Suppressor macrophage (primary cell): ENCODE results near the gene CD109.

Source experiments
- DNase-seq, 4 experiments: peaks; one replicate each; pipeline ENCODE4 v3.0.0-alpha.2; 2020 to 2022

The CD109 gene

DNA sequence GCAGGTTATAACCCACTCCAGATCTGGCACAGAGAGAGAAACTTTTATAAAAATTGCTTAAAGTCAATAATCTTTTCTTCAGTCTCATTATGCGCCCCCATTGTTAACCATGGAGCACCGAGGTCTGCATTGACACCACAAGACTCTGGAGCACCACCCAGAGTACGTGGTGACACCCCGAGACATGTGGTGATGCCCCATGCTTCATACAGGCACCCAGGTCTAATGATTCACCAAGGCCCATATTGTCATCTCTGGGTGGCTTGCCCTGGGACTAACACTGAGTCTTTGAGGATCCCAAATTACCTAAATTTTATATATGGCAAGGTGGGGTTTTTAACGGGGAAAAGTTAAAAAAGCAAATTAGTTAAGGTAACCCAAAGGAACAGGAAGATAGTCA lies 31.1 kb downstream of the CD109 start:
- DNase-seq = no peak

GRCh38 chr6:73728548-73729205 lies 32.7 kb downstream of the CD109 start:
- DNase-seq = peak; percentile 71 to 84 (median 77)

DNA sequence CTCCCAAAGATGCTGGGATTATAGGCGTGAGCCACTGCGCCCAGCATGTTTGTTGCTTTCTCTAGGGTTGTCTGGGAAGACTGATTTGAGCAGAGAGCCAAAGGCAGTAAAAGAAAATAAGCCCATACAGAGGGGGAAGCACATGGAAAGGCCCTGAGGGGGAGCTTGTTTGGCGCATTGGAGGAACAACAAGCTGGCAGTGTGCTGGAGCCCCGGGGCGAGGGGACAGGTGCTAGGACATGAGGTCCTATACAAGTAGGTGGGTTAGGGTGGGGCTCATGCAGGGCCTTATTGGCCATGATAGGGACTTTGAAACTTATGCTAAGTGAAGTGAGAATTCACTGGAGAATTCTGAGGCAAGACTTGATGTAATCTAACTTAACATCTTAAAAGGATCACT lies 35.3 kb downstream of the CD109 start:
- DNase-seq = no peak

DNA sequence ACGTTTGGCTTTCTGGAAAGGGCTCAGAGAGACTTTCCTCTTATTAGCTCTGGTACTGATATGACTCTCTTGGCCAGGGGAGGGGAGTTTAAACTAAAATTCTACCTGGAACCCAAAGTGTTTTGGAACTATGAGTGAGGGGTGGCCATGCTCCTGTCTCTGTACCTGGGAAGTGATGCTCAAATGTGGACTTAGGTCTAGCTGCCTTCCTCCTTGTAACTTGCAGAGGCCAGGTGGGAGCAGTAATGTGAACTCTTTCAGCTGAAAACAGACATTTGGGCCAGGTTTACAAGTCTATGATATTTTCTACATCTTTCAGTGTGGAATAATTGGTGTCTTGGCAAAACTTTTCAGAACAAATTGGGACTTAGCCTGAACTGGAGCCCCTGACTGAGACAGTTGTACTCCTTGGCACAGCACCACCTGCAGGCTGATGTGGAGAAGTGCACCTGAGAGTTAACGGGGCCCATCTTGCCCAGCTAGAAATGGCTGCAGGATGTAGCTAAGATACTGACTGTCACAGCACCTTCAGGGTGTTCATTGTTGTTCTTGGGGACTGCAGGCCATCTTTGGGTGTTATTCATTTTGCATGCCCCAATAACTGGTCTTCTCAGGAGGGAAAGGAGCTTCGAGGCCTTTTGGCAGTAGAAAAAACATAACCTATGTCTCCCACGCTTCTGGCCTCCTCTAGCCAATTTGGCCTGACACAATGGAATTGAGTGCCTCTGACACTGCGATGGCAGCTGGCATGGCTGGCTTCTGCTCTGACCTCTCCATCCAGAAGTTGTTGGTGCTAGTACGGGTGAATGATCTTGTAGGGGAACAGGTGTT lies 37.1 kb downstream of the CD109 start:
- peak; percentile 80 to 85 (median 83) for DNase-seq

DNA sequence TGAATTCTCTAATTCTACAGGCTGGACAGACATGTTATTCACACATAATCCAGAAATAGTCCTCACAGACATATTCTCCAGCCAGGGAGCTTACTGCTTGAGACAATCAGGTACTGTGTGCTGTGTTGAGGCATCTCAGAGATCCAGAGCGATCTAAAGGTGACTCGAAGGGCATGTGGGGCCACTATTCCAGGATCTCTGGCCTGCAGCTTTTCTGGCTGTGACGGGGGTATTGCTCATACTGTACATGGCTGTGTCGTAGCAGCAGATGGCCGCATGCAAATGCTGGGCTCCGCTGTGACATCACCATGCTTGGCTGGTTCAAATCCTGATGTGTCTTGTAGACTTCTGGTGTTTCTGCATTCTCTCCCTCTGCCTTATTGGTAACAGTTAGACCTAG lies 37.8 kb downstream of the CD109 start:
- DNase-seq = no peak

DNA sequence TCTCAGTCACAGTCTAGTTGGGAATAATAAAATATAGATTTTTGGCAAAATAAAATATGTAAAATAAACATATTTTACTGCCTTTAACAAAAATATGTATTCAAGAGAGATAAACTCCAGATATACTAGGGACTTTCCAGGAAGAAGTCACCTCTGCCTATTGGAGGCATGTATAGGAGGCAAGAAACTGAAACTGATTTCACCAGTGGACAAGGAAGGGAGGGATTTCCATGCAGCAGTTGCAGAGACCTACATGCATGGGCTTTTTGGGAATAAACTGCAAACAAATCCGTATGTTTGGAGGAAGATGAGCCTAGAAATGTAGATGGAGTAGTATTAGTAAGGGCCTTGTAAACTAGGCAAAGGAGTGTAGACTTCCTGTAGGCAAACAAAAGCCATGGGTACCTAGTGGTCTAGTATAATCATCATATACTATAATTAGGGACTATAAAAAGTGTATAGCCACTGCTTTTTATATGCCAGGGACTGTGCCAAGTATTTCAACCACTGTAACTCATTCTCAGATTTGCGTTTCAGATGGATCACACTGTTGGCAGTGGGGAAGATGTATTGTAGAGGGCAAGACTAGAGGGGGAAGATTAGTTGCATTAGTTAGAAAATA lies 38.9 kb downstream of the CD109 start:
- DNase-seq = no peak

DNA sequence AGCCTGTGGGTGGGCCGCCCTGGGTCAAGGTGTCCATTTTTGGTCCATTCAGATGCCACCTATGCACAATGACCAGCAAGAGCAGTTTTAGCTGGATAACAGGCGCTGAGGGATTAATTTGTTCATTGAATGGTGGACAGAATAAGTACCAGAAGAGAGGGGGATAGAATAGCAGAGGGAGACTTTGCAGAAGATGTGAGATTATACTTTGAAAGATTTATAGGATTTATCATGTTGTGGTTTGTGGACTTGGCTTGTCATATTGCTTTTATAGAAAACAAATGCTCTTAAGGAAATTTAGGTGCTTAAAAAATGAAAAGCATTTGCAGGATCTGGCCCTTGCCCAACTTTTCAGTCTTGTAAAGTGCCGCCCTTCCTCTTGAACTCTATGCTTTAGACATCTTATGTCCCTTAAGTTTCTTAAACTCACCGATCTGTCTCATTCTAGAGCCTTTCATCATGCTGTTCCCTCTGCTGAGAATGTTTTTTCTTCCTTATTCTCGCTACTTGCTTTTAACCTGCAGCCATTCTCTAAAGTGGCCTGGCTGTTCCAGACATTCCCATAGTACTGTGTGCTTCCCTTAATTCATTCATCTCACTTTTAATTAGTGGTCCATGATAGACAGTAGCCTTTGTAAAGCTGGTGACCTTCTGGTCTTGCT lies 42.5 kb downstream of the CD109 start:
- no peak for DNase-seq

DNA sequence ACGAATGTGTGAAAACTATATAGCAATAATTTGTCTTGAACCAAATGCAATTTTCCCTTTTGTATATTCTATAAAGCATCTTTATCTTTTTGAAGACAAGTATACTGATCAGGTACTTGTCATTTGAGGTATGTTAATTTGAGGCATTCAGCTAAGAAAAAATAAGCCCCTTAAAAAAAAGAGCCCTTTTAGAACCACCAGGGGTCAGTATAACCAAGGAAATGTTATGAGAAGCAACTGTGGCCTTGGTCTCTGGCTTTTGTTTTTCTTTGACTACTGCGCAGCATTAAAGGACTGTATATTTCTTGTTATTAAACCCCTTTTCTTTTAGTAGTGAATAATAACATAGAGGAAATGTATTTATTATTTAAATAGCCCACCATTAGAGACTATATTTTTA lies 43.1 kb downstream of the CD109 start:
- peak; percentile 34 to 85 (median 66) for DNase-seq

GRCh38 chr6:73742433-73742832 lies 46.4 kb downstream of the CD109 start:
- peak in 3 of 4 experiments; percentile 35 to 49 (median 39) for DNase-seq

DNA sequence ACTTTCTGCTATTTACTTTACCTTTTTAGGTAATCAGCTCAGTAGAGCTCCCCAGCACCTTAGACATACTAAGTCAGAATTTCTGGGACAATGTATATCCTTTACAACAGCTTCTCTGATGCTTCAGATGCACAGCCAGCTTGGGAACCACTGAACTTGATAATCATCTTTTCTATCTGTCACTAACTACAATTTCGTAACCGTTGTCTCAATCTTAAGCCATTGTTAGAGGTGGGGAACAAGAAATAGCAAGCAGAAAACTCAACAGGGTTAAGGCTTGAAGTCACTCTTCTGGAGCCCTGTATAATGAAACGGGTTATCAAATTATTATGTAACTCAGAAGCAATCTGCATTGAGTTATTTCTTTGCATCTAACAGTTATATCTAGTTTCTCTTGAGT lies 47.1 kb downstream of the CD109 start:
- no peak for DNase-seq

DNA sequence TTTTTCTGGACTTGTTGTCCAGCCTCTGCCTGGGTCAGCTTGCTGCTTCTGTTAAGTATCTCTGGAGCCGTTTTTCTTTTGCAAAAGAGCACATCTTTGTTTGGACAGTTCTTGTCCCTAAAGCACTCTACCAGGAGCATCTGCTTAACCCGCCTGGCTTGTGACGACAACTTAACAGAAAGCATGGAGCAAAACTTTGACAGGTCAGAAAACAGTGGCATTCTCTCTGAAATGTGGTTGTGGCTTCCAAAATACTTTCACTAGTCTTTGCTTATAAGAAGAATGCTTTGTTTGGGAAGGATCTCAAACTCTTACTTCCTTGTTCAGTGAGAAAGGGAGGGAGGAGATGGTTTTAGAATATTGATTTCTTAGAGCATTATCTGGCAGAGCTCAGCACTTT lies 47.6 kb downstream of the CD109 start:
- DNase-seq = no peak

GRCh38 chr6:73746787-73747186 lies 50.8 kb downstream of the CD109 start:
- no peak for DNase-seq

DNA sequence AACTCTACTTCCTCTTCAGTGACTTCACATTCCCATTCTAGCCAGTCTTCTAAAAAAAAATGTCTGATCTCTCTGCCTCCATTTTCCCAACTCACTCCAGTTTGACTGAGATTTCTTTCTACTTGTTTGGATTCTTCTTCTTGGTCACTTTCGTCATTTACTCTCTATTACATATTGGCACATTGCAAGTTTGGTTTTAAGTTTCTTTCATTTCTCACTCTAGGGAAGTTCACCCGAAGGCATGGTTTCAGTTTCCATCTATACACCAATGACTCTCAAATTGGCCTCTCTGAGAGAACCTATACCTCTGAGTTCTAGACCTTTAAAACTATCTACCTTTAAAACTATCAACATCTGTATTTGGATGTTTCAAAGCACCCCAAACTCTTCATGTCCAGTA lies 51.3 kb downstream of the CD109 start:
- peak; percentile 37 to 68 (median 52) for DNase-seq

- DNase-seq = no peak
Observed at GRCh38 chr6:73752943-73753342, 56.9 kb downstream of the CD109 start.

GRCh38 chr6:73766040-73766439 lies 70.0 kb downstream of the CD109 start:
- DNase-seq = no peak

DNA sequence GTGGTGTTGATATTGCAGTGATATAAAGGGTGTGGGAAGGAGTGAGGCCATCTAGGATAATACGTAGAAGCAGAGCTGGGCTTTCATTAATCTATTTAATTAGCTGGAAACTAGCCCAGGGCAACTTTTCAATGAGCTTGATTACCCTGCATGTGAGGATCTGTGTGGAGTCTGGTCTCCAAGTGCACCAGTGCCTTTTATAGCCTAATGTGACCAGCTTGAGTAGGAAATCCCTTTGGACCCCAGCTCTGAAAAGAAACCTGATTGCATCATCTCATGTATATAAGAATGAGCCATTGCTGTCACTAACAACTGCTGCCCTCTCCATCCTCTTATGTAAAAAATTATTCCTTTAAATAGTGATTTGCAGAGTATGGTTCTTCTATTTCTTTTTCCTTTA lies 72.6 kb downstream of the CD109 start:
- DNase-seq = no peak

- DNase-seq = no peak
Observed at GRCh38 chr6:73769976-73770375, 74.0 kb downstream of the CD109 start.

GRCh38 chr6:73774311-73774774 lies 78.3 kb downstream of the CD109 start:
- DNase-seq = peak; percentile 16 to 33 (median 28)

GRCh38 chr6:73779943-73780342 lies 83.9 kb downstream of the CD109 start:
- no peak for DNase-seq

DNA sequence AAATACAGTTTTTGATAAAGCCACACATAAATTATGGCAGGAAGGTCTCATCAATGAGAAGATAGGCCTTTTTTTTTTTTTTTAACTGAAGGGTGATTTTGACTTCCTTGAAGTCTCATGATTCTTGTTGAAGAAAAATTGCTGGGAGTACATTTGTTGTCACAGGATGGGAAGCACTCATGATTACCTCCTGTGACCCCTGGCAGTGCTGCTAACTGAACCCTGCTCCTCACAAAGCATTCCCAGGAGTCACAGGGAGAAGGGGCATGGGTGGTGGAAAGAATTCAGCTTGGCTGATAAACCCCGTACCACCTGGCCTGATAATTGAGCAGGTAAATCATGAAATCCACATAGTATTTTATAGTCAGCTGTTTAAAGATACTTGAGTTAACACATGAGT lies 86.9 kb downstream of the CD109 start:
- DNase-seq = peak in 3 of 4 experiments; percentile 8 to 23 (median 18)

DNA sequence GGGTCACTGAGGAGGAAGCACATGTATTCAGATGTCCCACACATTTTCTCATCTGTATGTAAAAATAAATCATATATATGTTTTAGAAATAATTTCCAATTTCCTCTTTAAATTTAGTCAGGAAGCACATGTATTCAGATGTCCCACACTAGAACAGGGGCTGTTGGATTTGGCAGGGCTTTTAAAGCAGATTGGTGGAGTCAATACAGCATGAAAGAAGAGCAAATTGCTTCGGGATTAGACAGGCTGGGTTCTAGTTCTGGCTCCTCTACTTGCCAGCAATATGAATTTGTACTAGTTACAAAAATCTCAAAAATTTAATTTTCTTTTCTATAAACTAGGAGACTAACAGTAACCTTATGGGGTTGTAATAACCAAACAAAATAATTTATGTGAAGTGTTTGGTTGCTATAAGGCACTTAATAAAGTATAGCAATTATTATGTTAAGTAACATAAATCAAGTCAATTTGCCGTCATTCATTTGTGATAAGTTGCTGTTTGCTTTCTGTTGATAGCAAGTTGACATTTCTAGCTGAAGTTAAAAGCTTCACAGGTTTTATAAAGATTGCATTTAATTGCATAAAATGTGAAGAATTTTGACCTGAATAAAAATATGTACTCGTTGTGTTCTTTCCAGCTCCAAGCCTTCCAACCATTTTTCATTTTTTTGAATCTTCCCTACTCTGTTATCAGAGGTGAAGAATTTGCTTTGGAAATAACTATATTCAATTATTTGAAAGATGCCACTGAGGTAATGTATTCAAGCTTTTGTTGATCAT lies 88.9 kb downstream of the CD109 start:
- no peak for DNase-seq

DNA sequence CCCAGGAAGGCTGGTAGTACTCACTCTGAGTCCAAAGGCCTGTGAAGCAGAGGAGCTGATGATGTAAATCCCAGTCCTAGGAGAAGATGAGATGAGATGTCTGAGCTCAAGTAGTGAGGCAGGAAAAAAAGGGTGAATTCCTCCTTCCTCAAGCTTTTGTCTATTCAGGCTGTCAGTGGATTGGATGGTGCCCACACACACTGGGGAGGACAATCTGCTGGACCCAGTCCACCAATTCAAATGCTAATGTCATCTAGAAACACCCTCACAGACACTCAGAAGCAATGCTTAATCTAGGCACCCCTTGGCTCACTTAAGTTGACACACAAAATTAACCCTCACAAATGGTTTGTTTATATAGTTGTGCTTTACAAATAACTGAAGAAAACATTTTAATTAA lies 94.6 kb downstream of the CD109 start:
- peak in 1 of 4 experiments; percentile 6 for DNase-seq
